Measurements from ENCODE around the gene MAMDC4. TPM values are rescaled to one million over a fixed set of nuclear protein-coding genes. Genes with fewer than 3 reads are reported as not detected.

The MAMDC4 gene
- total and polyA plus RNA-seq, 2 of the 13 experiments (the other 11 are each of a cell fraction or from before 2014, with no cell fraction given): 6.0 to 6.8 TPM

DNA sequence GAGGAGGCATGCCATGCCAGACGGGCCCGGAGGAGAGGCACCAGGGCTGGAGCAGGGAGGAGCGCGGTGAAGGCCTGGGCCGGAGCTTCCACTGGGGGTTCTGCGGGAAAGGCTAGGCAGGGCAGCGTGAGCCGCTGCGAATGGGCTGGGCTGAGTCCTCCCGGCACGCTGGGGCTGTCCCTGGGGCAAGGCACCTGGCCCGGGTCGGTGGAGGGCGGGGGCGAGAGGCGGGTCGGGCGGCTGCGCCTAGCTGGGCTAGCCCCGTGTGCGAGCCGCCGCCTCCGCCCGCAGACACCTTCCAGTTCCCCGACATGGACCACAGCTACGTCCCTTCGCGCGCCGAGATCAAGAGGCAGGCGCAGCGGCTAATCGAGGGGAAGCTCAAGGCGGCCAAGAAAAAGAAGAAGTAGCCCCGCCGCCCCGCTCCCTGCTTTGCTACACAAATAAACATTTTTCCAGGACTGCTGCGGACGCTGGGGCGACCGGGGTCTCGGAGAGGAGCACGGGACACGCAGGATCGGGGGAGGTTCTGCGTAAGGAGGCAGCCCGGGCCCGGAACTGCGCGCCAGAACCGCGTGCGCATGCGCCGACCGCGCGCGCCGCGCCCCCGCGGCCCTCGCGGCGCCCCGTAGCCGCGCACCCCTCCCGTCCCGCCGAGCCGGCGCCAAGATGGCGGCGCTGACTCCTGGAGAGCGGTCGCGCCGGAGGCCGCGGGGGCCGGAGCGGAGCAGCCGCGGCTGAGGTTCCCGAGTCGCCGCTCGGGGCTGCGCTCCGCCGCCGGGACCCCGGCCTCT is 44.7 kb upstream of the MAMDC4 start, which contains the start of gene RABL6 (continued):
- TF ChIP-seq REXO4 (CRISPR knock-in tag; IDR thresholded peaks at IDR 0.05; ENCODE audit: borderline replicate concordance) (no peak), CREBL2 (CRISPR knock-in tag; IDR thresholded peaks at IDR 0.05; ENCODE audit: borderline replicate concordance) (no peak), SSRP1 (CRISPR knock-in tag; IDR thresholded peaks at IDR 0.05) (no peak), KMT2B (CRISPR knock-in tag; IDR thresholded peaks at IDR 0.05) (0 out of 2 replicates have a peak, but pooled peaks have one; percentile 44), TEAD3 (CRISPR knock-in tag; optimal IDR thresholded peaks at IDR 0.05; ENCODE audit: borderline replicate concordance) (peak; percentile 25), TFE3 (CRISPR knock-in tag; IDR thresholded peaks at IDR 0.05) (no peak), BORCS8-MEF2B (CRISPR knock-in tag; IDR thresholded peaks at IDR 0.05) (no peak), ZNF670 (CRISPR knock-in tag; IDR thresholded peaks at IDR 0.05; ENCODE audit: borderline replicate concordance) (0 out of 2 replicates have a peak, but pooled peaks have one; percentile 50), AFF4 (CRISPR knock-in tag; IDR thresholded peaks at IDR 0.05) (peak; percentile 52; the same call in 1 of the 2 replicates), ZNF879 (CRISPR knock-in tag; IDR thresholded peaks at IDR 0.05) (no peak), ZNF160 (CRISPR knock-in tag; IDR thresholded peaks at IDR 0.05) (peak; percentile 53; the same call in 1 of the 2 replicates), NR2F1 (CRISPR knock-in tag; IDR thresholded peaks at IDR 0.05) (0 out of 4 replicates have a peak, but pooled peaks of 1 of the 2 experiments have one; percentile 7), ZNF205 (CRISPR knock-in tag; IDR thresholded peaks at IDR 0.05) (0 out of 2 replicates have a peak, but pooled peaks have one; percentile 44), ZNF282 (IDR thresholded peaks at IDR 0.05; ENCODE audit: partially characterized antibody) (no peak)
- TF ChIP-seq, protein P1, sequence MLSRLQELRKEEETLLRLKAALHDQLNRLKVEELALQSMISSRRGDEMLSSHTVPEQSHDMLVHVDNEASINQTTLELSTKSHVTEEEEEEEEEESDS (CRISPR knock-in tag; IDR thresholded peaks at IDR 0.05; ENCODE audit: borderline replicate concordance): no peak
- TF ChIP-seq, protein P2, sequence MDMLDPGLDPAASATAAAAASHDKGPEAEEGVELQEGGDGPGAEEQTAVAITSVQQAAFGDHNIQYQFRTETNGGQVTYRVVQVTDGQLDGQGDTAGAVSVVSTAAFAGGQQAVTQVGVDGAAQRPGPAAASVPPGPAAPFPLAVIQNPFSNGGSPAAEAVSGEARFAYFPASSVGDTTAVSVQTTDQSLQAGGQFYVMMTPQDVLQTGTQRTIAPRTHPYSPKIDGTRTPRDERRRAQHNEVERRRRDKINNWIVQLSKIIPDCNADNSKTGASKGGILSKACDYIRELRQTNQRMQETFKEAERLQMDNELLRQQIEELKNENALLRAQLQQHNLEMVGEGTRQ (IDR thresholded peaks at IDR 0.05; ENCODE audit: low read depth, low read length): no peak
- TF ChIP-seq, protein P2 (CRISPR knock-in tag; IDR thresholded peaks at IDR 0.05; ENCODE audit: borderline replicate concordance): peak; percentile 27; the same call in 1 of the 2 replicates
- TF ChIP-seq, protein P3, sequence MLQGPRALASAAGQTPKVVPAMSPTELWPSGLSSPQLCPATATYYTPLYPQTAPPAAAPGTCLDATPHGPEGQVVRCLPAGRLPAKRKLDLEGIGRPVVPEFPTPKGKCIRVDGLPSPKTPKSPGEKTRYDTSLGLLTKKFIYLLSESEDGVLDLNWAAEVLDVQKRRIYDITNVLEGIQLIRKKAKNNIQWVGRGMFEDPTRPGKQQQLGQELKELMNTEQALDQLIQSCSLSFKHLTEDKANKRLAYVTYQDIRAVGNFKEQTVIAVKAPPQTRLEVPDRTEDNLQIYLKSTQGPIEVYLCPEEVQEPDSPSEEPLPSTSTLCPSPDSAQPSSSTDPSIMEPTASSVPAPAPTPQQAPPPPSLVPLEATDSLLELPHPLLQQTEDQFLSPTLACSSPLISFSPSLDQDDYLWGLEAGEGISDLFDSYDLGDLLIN (CRISPR knock-in tag; IDR thresholded peaks at IDR 0.05; ENCODE audit: borderline replicate concordance): no peak
- TF ChIP-seq, protein P4, sequence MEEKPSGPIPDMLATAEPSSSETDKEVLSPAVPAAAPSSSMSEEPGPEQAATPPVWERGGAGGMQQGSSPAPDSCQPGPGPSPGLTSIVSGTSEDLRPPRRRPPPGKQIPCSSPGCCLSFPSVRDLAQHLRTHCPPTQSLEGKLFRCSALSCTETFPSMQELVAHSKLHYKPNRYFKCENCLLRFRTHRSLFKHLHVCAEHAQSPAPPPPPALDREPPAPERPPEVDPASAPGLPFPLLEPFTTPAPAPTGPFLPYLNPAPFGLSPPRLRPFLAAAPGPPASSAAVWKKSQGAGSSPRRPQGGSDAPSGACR (CRISPR knock-in tag; IDR thresholded peaks at IDR 0.05): 0 out of 2 replicates have a peak, but pooled peaks have one; percentile 46
